Activated CD8-positive, alpha-beta T cell treated with anti-CD3 and anti-CD28 coated beads for 36 hours (primary cell): Measurements from ENCODE around the gene FBXW11. TPM values are rescaled to one million over a fixed set of nuclear protein-coding genes. Genes with fewer than 3 reads are reported as not detected.

ENCODE experiments used
- ATAC-seq: fragments of 200-7000 bp; cut with Tn5 transposase; one replicate; pipeline ENCODE4 v1.10.0; 2021; ENCODE audit warnings: mild to moderate bottlenecking, moderate library complexity
- CTCF ChIA-PET: fragments of 350-600 bp; sonication (Branson Sonifier 250); formaldehyde crosslinking; loops from one replicate; lab custom pipeline; 2021; ENCODE audit warnings: antibody characterized with exemption; lab: Charles Lee
- POLR2A ChIA-PET: fragments of 350-600 bp; sonication (Branson Sonifier 250); formaldehyde crosslinking; loops from one replicate; lab custom pipeline; 2021; ENCODE audit warnings: antibody characterized with exemption; lab: Charles Lee
- DNase-seq: peaks from one replicate; pipeline ENCODE4 v3.0.0-alpha.2; 2020
- H3K27ac Mint-ChIP-seq: one replicate; pipeline ENCODE4 v1.8.0; 2021; ENCODE audit warnings: mild to moderate bottlenecking, mixed read lengths
- H3K27me3 Mint-ChIP-seq: one replicate; pipeline ENCODE4 v1.8.0; 2021; ENCODE audit warnings: mixed read lengths
- H3K36me3 Mint-ChIP-seq: one replicate; pipeline ENCODE4 v1.8.0; 2021; ENCODE audit warnings: low read depth, mixed read lengths
- H3K4me1 Mint-ChIP-seq: one replicate; pipeline ENCODE4 v1.8.0; 2021; ENCODE audit warnings: low read depth, mixed read lengths
- H3K4me3 Mint-ChIP-seq: one replicate; pipeline ENCODE4 v1.8.0; 2021; ENCODE audit warnings: mild to moderate bottlenecking, moderate library complexity, mixed read lengths
- H3K9me3 Mint-ChIP-seq: one replicate; pipeline ENCODE4 v1.8.0; 2021; ENCODE audit warnings: mixed read lengths
- intact Hi-C: fragments of 100-400 bp; cut with micrococcal nuclease; formaldehyde crosslinking; loops from one replicate; pipeline ENCODE4 v1.10.0; 2022
- total RNA-seq, 2 experiments: library from RNA; stranded (reverse); gene quantifications; one replicate each; pipeline ENCODE4 v1.2.3, GENCODE V29; 2021
- TF ChIP-seq, protein P1 (sequence below): fragments of 200-600 bp; IDR thresholded peaks from one replicate; pipeline ENCODE4 v1.8.0; 2022; ENCODE audit warnings: antibody characterized with exemption, mild to moderate bottlenecking

FBXW11 gene
- total RNA-seq, 2 experiments from 2014 or later: 49.3 to 52.6 TPM

- H3K36me3 Mint-ChIP-seq: peaks cover 5% of the 10 kb centered on the region
- intact Hi-C loops: no loop called here
- TF ChIP-seq, protein P1, sequence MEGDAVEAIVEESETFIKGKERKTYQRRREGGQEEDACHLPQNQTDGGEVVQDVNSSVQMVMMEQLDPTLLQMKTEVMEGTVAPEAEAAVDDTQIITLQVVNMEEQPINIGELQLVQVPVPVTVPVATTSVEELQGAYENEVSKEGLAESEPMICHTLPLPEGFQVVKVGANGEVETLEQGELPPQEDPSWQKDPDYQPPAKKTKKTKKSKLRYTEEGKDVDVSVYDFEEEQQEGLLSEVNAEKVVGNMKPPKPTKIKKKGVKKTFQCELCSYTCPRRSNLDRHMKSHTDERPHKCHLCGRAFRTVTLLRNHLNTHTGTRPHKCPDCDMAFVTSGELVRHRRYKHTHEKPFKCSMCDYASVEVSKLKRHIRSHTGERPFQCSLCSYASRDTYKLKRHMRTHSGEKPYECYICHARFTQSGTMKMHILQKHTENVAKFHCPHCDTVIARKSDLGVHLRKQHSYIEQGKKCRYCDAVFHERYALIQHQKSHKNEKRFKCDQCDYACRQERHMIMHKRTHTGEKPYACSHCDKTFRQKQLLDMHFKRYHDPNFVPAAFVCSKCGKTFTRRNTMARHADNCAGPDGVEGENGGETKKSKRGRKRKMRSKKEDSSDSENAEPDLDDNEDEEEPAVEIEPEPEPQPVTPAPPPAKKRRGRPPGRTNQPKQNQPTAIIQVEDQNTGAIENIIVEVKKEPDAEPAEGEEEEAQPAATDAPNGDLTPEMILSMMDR: no peak
- no peaks in the 10 kb centered on the region for H3K27me3 Mint-ChIP-seq
- DNase-seq (no peak), ATAC-seq (no peak)
- POLR2A ChIA-PET: interaction anchor here (0.7 kb wide), 1 partner anchor 51 kb away, joined by 3 read pairs; no protein-coding TSS in a partner anchor
- H3K9me3 Mint-ChIP-seq: peaks cover 6% of the 10 kb centered on the region
- no peak overlapping the region for H3K27ac Mint-ChIP-seq
- no peaks in the 10 kb centered on the region for H3K4me1 Mint-ChIP-seq
- no peak overlapping the region for H3K4me3 Mint-ChIP-seq
- CTCF ChIA-PET: interaction anchor here (1.5 kb wide), 1 partner anchor 25 kb away, joined by 3 read pairs; no protein-coding TSS in a partner anchor
These were observed 173.7 kb downstream of the FBXW11 start for GRCh38 chr5:171832775-171833174.

GRCh38 chr5:171830686-171831085 lies 175.8 kb downstream of the FBXW11 start:
- TF ChIP-seq, protein P1: no peak
- ATAC-seq (no peak), DNase-seq (no peak)
- no peaks in the 10 kb centered on the region for H3K4me1 Mint-ChIP-seq
- H3K9me3 Mint-ChIP-seq: peaks cover 6% of the 10 kb centered on the region
- intact Hi-C loops: no loop called here
- no peaks in the 10 kb centered on the region for H3K27me3 Mint-ChIP-seq
- peaks cover 5% of the 10 kb centered on the region for H3K36me3 Mint-ChIP-seq
- POLR2A ChIA-PET: no interaction called here
- H3K4me3 Mint-ChIP-seq: no peak overlapping the region
- CTCF ChIA-PET: no interaction called here
- H3K27ac Mint-ChIP-seq: no peak overlapping the region

GRCh38 chr5:171827162-171827561 lies 179.3 kb downstream of the FBXW11 start:
- CTCF ChIA-PET: no interaction called here
- ATAC-seq: no peak
- Mint-ChIP-seq H3K27ac (no peak overlapping the region), H3K9me3 (peaks cover 4% of the 10 kb centered on the region), H3K4me1 (no peaks in the 10 kb centered on the region), H3K27me3 (peaks cover 2% of the 10 kb centered on the region), H3K4me3 (no peak overlapping the region), H3K36me3 (no peaks in the 10 kb centered on the region)
- POLR2A ChIA-PET: no interaction called here
- no peak for DNase-seq
- TF ChIP-seq, protein P1: no peak
- intact Hi-C loops: no loop called here

DNA sequence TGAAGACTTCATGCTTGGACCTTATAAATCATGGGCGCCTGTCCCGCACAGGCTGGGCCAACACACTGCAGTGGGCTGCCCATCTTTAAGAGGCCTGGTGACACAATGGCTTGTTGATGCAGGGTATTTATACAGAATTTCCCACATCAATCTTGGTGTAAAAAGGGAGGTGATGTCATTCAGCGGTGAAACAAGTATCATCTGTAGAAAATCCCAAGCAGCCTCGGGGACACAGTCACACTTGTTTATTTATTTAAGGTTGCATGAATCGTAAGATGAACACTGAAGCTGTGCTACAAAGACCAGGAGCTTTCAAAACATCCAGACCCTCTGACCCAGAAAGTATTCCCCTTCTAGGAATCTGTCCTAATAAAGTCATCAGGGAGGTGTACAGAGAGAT lies 180.3 kb downstream of the FBXW11 start:
- Mint-ChIP-seq H3K4me1 (no peaks in the 10 kb centered on the region), H3K4me3 (no peak overlapping the region), H3K27me3 (peaks cover 2% of the 10 kb centered on the region), H3K9me3 (peaks cover under 1% of the 10 kb centered on the region), H3K27ac (no peak overlapping the region), H3K36me3 (no peaks in the 10 kb centered on the region)
- TF ChIP-seq, protein P1: no peak
- ATAC-seq (no peak), DNase-seq (no peak)
- ChIA-PET POLR2A (no interaction called here), CTCF (no interaction called here)
- intact Hi-C loops: no loop called here

GRCh38 chr5:171825051-171825450 lies 181.4 kb downstream of the FBXW11 start:
- Mint-ChIP-seq H3K4me3 (no peak overlapping the region), H3K27me3 (peaks cover 2% of the 10 kb centered on the region), H3K36me3 (no peaks in the 10 kb centered on the region), H3K4me1 (no peaks in the 10 kb centered on the region), H3K9me3 (no peaks in the 10 kb centered on the region), H3K27ac (no peak overlapping the region)
- intact Hi-C loops: no loop called here
- TF ChIP-seq, protein P1: no peak
- ChIA-PET POLR2A (no interaction called here), CTCF (no interaction called here)
- no peak for ATAC-seq
- DNase-seq: no peak
